H1 (cell line): ENCODE measurements around the gene GPC4. TPM values are rescaled to one million over a fixed set of nuclear protein-coding genes. Genes with fewer than 3 reads are reported as not detected.

ENCODE experiments used
- BACH1 ChIP-seq: IDR thresholded peaks from 2 replicates; pipeline ENCODE4 v1.6.1; 2012; ENCODE audit warnings: low read length, improper control_type of control experiment
- CHD7 ChIP-seq: fragments of 300-600 bp; sonication (generic); IDR thresholded peaks from 2 replicates; pipeline ENCODE4 v1.7.1; 2012; ENCODE audit warnings: low read length, moderate library complexity, mild to moderate bottlenecking, inconsistent platforms; ENCODE audit not compliant: insufficient replicate concordance
- EZH2 ChIP-seq: fragments of 200-600 bp; sonication (generic); IDR thresholded peaks from 2 replicates; pipeline ENCODE4 v1.7.1; 2012; ENCODE audit warnings: low read depth, mild to moderate bottlenecking, moderate library complexity, low read length, inconsistent platforms; ENCODE audit not compliant: severe bottlenecking
- GABPA ChIP-seq: IDR thresholded peaks from 2 replicates; pipeline ENCODE4 v1.6.1; 2011; ENCODE audit warnings: mild to moderate bottlenecking, low read length, moderate library complexity, borderline replicate concordance; ENCODE audit not compliant: insufficient read depth
- HDAC6 ChIP-seq: IDR thresholded peaks from one replicate; pipeline ENCODE4 v1.7.1; 2012; ENCODE audit warnings: low read depth, mild to moderate bottlenecking, inconsistent platforms, low read length, moderate library complexity
- KDM1A ChIP-seq: fragments of 200-600, 300-600 bp; sonication (generic); IDR thresholded peaks from 2 replicates; pipeline ENCODE4 v1.7.1; 2016; ENCODE audit warnings: mild to moderate bottlenecking, low read length, borderline replicate concordance
- POLR2AphosphoS5 ChIP-seq: IDR thresholded peaks from 2 replicates; pipeline ENCODE4 v1.6.1; 2011; ENCODE audit warnings: low read depth, low read length
- RAD21 ChIP-seq, 2 experiments: IDR thresholded peaks in 1 of 2; conservative IDR thresholded peaks in 1 of 2; 2 replicates each; pipeline ENCODE4 v1.6.1; 2011; ENCODE audit warnings: low read depth in 2 of 2, low read length in 2 of 2, improper control_type of control experiment in 1 of 2, inconsistent platforms in 1 of 2, mild to moderate bottlenecking in 1 of 2, moderate library complexity in 1 of 2
- SP2 ChIP-seq: IDR thresholded peaks from 2 replicates; pipeline ENCODE4 v1.6.1; 2012; ENCODE audit warnings: mild to moderate bottlenecking, low read length, inconsistent platforms
- polyA plus RNA-seq, 7 experiments: library from polyadenylated mRNA; depleted of rRNA in 3 of 7; stranded (reverse) in 5 of 7; unstranded in 2 of 7; fragments of >200 nt in 5 of 7; fragments of 200-250 nt in 2 of 7; gene quantifications; 1 replicate in 5 of 7; 2 replicates in 1 of 7; 4 replicates in 1 of 7; pipeline versions ENCODE4 v1.2.1 to v1.2.3, GENCODE V29; 2011 to 2013; ENCODE audit warnings: missing spikeins in 2 of 7, mixed read lengths in 2 of 7
- total RNA-seq: library from RNA; stranded (reverse); fragmentation: NEBNext Ultra II Directional; extraction: Animal tissue kit (Norgen Biotek cat#: 25700); gene quantifications from 2 replicates; pipeline ENCODE4 v1.2.1, GENCODE V29; 2021

GPC4 gene
- total and polyA plus RNA-seq, 2 of the 8 experiments (the other 6 are each of a cell fraction or from before 2014, with no cell fraction given): 46.8 to 230 TPM

DNA sequence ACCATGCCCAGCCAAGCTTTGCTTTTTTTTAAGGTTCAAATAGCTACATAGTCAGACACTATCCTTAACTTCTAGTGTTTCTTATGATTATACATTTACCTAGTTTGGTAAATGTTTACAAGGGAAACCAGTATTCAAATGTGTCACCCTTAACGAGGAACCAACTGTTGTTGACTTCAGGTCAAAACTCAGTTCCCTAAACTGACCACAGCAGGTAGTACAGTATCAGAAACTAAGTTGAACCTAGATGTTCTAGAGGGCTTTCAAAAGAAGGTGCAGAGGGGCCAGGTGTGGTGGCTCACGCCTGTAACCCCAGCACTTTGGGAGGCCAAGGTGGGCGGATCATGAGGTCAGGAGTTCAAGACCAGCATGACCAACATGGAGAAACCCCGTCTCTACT lies 11.3 kb downstream of the GPC4 start (continued):
- TF ChIP-seq CHD7: no peak
- no peak for TF ChIP-seq KDM1A
- no peak for TF ChIP-seq SP2
- no peak for TF ChIP-seq POLR2AphosphoS5
- TF ChIP-seq GABPA: no peak
- no peak for TF ChIP-seq EZH2
- no peak for TF ChIP-seq BACH1
- no peak for TF ChIP-seq RAD21 (IDR thresholded peaks at IDR 0.05 in 1 of 2, conservative IDR thresholded peaks at IDR 0.05 in 1 of 2; ENCODE audit: low read depth in 2 of 2, low read length in 2 of 2)
- TF ChIP-seq HDAC6: no peak
